Endothelial cell of umbilical vein (primary cell): ENCODE results near the gene SCN7A. TPM values are rescaled to one million over a fixed set of nuclear protein-coding genes. Genes with fewer than 3 reads are reported as not detected.

Experiments used
- BruUV-seq: library from RNA; stranded (reverse); fragments of 400-500 nt; replicated peaks from 2 replicates; lab custom pipeline; 2021; lab: Mats Ljungman, UMichigan
- CTCF ChIA-PET: fragments of 300-600, 350-600 bp; sonication (Branson Sonifier 250); formaldehyde crosslinking; loops from one replicate; lab custom pipeline; 2021; ENCODE audit warnings: antibody characterized with exemption, inconsistent platforms; lab: Charles Lee
- POLR2A ChIA-PET: fragments of 300-600, 350-600 bp; sonication (Branson Sonifier 250); formaldehyde crosslinking; loops from one replicate; lab custom pipeline; 2021; ENCODE audit warnings: antibody characterized with exemption, inconsistent platforms; lab: Charles Lee
- DNase-seq: peaks from one replicate; pipeline ENCODE4 v3.0.0-alpha.2; 2011; ENCODE audit warnings: low read depth, low spot score
- FAIRE-seq: peaks from 2 replicates; lab custom pipeline; 2011; peaks lifted over from hg19 to GRCh38; lab: Jason Lieb, UNC
- H2AFZ ChIP-seq: 2 replicates; pipeline ENCODE4 v1.6.0; 2012; ENCODE audit warnings: low read depth, low read length, control low read depth, inconsistent platforms
- H3K27ac ChIP-seq: 2 replicates; pipeline ENCODE4 v1.5.1; 2011; ENCODE audit warnings: low read depth, mild to moderate bottlenecking, control low read depth, low read length, moderate library complexity; ENCODE audit not compliant: insufficient read depth
- H3K27me3 ChIP-seq, 2 experiments: 2 replicates each; pipeline versions ENCODE4 v1.6.0 to v1.6.1; 2011; ENCODE audit warnings: low read length in 2 of 2, mixed read lengths in 1 of 2; ENCODE audit not compliant: control insufficient read depth in 2 of 2, insufficient read depth in 2 of 2
- H3K36me3 ChIP-seq, 2 experiments: 2 replicates in 1 of 2; 3 replicates in 1 of 2; pipeline ENCODE4 v1.5.1; 2011; ENCODE audit warnings: low read length in 2 of 2, mild to moderate bottlenecking in 1 of 2, moderate library complexity in 1 of 2; ENCODE audit not compliant: control insufficient read depth in 2 of 2, insufficient read depth in 2 of 2; ENCODE audit errors: extremely low read depth in 1 of 2
- H3K4me1 ChIP-seq: 3 replicates; pipeline ENCODE4 v1.5.1; 2011; ENCODE audit warnings: mild to moderate bottlenecking, low read length; ENCODE audit not compliant: control insufficient read depth, insufficient read depth; ENCODE audit errors: extremely low read depth
- H3K4me2 ChIP-seq: 2 replicates; pipeline ENCODE4 v1.6.1; 2011; ENCODE audit warnings: low read length, control low read depth, mixed read lengths; ENCODE audit not compliant: insufficient read depth
- H3K4me3 ChIP-seq, 3 experiments: fragments of 200-600 bp in 1 of 3; sonication (generic), shearing (Covaris generic) in 1 of 3; replicated peaks in 1 of 3; 2 replicates each; pipeline ENCODE4 v1.5.1; 2011 to 2016; ENCODE audit warnings: control low read depth in 3 of 3, low read length in 3 of 3, mild to moderate bottlenecking in 2 of 3, inconsistent platforms in 1 of 3, low read depth in 1 of 3, moderate library complexity in 1 of 3; ENCODE audit not compliant: insufficient read depth in 1 of 3
- H3K79me2 ChIP-seq: 2 replicates; pipeline ENCODE4 v1.6.0; 2012; ENCODE audit warnings: low read length, inconsistent platforms; ENCODE audit not compliant: control insufficient read depth, insufficient read depth
- H3K9ac ChIP-seq: replicated peaks from 2 replicates; pipeline ENCODE3; 2011; ENCODE audit warnings: low read length, control low read depth; ENCODE audit not compliant: insufficient read depth; ENCODE audit errors: extremely low read depth
- H3K9me1 ChIP-seq: replicated peaks from 3 replicates; pipeline ENCODE4 v1.6.0; 2011; ENCODE audit warnings: mild to moderate bottlenecking, low read length; ENCODE audit not compliant: control insufficient read depth, insufficient read depth; ENCODE audit errors: extremely low read depth
- H3K9me3 ChIP-seq: replicated peaks from 2 replicates; pipeline ENCODE4 v1.5.1; 2012; ENCODE audit warnings: low read length, inconsistent platforms; ENCODE audit not compliant: control insufficient read depth, insufficient read depth
- H4K20me1 ChIP-seq: replicated peaks from 2 replicates; pipeline ENCODE3; 2011; ENCODE audit warnings: mild to moderate bottlenecking, low read length; ENCODE audit not compliant: control insufficient read depth, insufficient read depth; ENCODE audit errors: extremely low read depth
- EZH2 ChIP-seq: IDR thresholded peaks from 2 replicates; pipeline ENCODE4 v1.6.1; 2012; ENCODE audit warnings: borderline replicate concordance, low read depth, mild to moderate bottlenecking, moderate library complexity, low read length, inconsistent platforms; ENCODE audit not compliant: severe bottlenecking
- FOS ChIP-seq: IDR thresholded peaks from 2 replicates; pipeline ENCODE4 v1.6.1; 2011; ENCODE audit warnings: mild to moderate bottlenecking, low read length, moderate library complexity, borderline replicate concordance; ENCODE audit not compliant: insufficient read depth
- GATA2 ChIP-seq: IDR thresholded peaks from 2 replicates; pipeline ENCODE4 v1.7.0; 2011; ENCODE audit warnings: low read depth, mild to moderate bottlenecking, moderate library complexity, mixed read lengths, low read length; ENCODE audit not compliant: insufficient read length, insufficient read depth
- JUN ChIP-seq: IDR thresholded peaks from 2 replicates; pipeline ENCODE4 v1.6.1; 2011; ENCODE audit warnings: borderline replicate concordance, low read depth; ENCODE audit not compliant: insufficient read length, insufficient read depth
- MYC ChIP-seq: IDR thresholded peaks from one replicate; pipeline ENCODE4 v1.6.1; 2011; ENCODE audit warnings: mild to moderate bottlenecking, low read depth, low read length
- POLR2A ChIP-seq: IDR thresholded peaks from 2 replicates; pipeline ENCODE4 v1.6.1; 2012; ENCODE audit warnings: low read depth, mild to moderate bottlenecking, control low read depth, low read length
- POLR2AphosphoS5 ChIP-seq: IDR thresholded peaks from 2 replicates; pipeline ENCODE4 v1.6.1; 2012; ENCODE audit warnings: low read depth, mild to moderate bottlenecking, control low read depth, low read length, moderate library complexity; ENCODE audit not compliant: insufficient read depth
- dilution Hi-C: fragments of 300-500 bp; cut with MboI; formaldehyde crosslinking; loops from one replicate; pipeline ENCODE4 v1.15.0; 2019; ENCODE audit warnings: low sequenced_read_pairs; ENCODE audit not compliant: extremely low pct_ligation_motif_present
- intact Hi-C: fragments of 100-400 bp; cut with micrococcal nuclease; formaldehyde crosslinking; loops from one replicate; pipeline ENCODE4 v1.10.0; 2022
- polyA plus RNA-seq, 4 experiments: library from polyadenylated mRNA; depleted of rRNA in 3 of 4; stranded (reverse) in 3 of 4; unstranded in 1 of 4; fragments of >200 nt; gene quantifications; 2 replicates each; pipeline versions ENCODE4 v1.2.1 to v1.2.3, GENCODE V29; 2011 to 2012; ENCODE audit warnings: missing spikeins in 1 of 4
- total RNA-seq: library from RNA; stranded (reverse); gene quantifications from 2 replicates; pipeline ENCODE4 v1.2.3, GENCODE V29; 2021
- TF ChIP-seq, protein P1 (sequence below), 2 donors: IDR thresholded peaks; 1 replicate in 1 of 2; 2 replicates in 1 of 2; pipeline ENCODE4 v1.5.1; 2011; ENCODE audit warnings: low read length in 2 of 2, mild to moderate bottlenecking in 2 of 2, moderate library complexity in 2 of 2, control low read depth in 1 of 2, inconsistent platforms in 1 of 2, low read depth in 1 of 2; ENCODE audit not compliant: insufficient read depth in 1 of 2; ENCODE audit errors: extremely low read depth in 1 of 2
- TF ChIP-seq, protein P2 (sequence below): IDR thresholded peaks from 2 replicates; pipeline ENCODE4 v1.6.1; 2011; ENCODE audit not compliant: insufficient read depth, insufficient read length

The SCN7A gene
- total and polyA plus RNA-seq, 2 donors (not counting 3 experiments of a cell fraction or from before 2014, with no cell fraction given) = not detected

DNA sequence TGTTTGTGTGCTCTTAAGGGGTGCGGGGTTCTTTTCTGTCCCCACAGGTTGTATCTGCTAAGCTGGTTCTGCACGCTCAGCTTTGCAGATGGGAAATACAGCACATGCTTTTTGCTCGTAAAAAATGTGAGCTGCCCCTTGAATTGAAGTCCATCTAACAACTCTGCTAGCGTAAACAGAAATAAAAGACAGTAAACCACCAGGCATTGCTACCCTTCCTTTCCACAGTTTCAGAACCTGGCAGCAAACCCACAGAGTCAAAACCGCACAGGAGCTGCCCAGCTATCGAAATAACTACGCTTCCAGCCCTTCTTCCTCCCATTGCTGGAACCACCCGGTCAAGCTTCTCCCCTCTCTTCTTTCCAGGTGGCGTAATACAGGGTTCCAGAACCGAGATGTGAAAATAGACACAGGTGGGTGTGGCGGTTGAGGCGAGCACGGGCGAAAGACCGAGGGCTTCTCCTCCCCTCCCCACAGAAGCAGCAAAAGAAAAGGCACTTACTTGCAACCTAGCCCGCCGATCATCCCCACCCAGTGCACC is 118.8 kb downstream of the SCN7A start:
- peaks cover 10% of the 10 kb centered on the region for H3K4me1 ChIP-seq
- H3K27ac ChIP-seq = no peak overlapping the region
- H3K9me1 ChIP-seq = no peaks in the 10 kb centered on the region
- peak; percentile 27 for DNase-seq
- H3K4me2 ChIP-seq = peak overlapping the region; percentile 77
- peak overlapping the region; percentile 74 for H2AFZ ChIP-seq
- peak overlapping the region; percentile 48 to 67 (median 58) for H3K4me3 ChIP-seq
- no peaks in the 10 kb centered on the region for H4K20me1 ChIP-seq
- intact Hi-C loops = loop anchor here (5.0 kb wide), 1 partner anchor 42 kb away; no protein-coding TSS in a partner anchor
- no peaks in the 10 kb centered on the region for H3K36me3 ChIP-seq
- dilution Hi-C loops = no loop called here
- H3K79me2 ChIP-seq = no peaks in the 10 kb centered on the region
- FAIRE-seq = peak; percentile 44
- no peaks in the 10 kb centered on the region for H3K9me3 ChIP-seq
- ChIA-PET CTCF (interaction anchor here (1.2 to 4.4 kb wide), 10 partner anchors 10 to 196 kb away, joined by 4 to 33 read pairs (median 8); no protein-coding TSS in a partner anchor), POLR2A (interaction anchor here (0.9 kb wide), 1 partner anchor 13 kb away, joined by 4 read pairs; no protein-coding TSS in a partner anchor)
- H3K27me3 ChIP-seq = peaks cover 3 to 15% of the 10 kb centered on the region in 2 experiments
- TF ChIP-seq POLR2A = no peak
- no peak for TF ChIP-seq JUN
- TF ChIP-seq, protein P1, sequence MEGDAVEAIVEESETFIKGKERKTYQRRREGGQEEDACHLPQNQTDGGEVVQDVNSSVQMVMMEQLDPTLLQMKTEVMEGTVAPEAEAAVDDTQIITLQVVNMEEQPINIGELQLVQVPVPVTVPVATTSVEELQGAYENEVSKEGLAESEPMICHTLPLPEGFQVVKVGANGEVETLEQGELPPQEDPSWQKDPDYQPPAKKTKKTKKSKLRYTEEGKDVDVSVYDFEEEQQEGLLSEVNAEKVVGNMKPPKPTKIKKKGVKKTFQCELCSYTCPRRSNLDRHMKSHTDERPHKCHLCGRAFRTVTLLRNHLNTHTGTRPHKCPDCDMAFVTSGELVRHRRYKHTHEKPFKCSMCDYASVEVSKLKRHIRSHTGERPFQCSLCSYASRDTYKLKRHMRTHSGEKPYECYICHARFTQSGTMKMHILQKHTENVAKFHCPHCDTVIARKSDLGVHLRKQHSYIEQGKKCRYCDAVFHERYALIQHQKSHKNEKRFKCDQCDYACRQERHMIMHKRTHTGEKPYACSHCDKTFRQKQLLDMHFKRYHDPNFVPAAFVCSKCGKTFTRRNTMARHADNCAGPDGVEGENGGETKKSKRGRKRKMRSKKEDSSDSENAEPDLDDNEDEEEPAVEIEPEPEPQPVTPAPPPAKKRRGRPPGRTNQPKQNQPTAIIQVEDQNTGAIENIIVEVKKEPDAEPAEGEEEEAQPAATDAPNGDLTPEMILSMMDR (IDR thresholded peaks at IDR 0.05; ENCODE audit: extremely low read depth in 1 of 2, insufficient read depth in 1 of 2, low read depth in 1 of 2, low read length in 2 of 2) = no peak
- no peak for TF ChIP-seq POLR2AphosphoS5
- no peak for TF ChIP-seq MYC
- TF ChIP-seq FOS = no peak
- no peak for TF ChIP-seq GATA2
- TF ChIP-seq, protein P2, sequence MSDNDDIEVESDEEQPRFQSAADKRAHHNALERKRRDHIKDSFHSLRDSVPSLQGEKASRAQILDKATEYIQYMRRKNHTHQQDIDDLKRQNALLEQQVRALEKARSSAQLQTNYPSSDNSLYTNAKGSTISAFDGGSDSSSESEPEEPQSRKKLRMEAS = no peak
- TF ChIP-seq EZH2 = no peak
- BruUV-seq = no TSS peak
- H3K9ac ChIP-seq = peak overlapping the region; percentile 8
